ENCODE measurements around the gene SPDYE16. TPM values are rescaled to one million over a fixed set of nuclear protein-coding genes. Genes with fewer than 3 reads are reported as not detected.
"Not testable (repeated sequence)": the region's sequence is repeated elsewhere in the genome, so short reads cannot be mapped to it uniquely, and the experiment has no call there.

Gene SPDYE16
- total and polyA plus RNA-seq, 2 donors: 0.23 TPM; not detected in 1

GRCh38 chr7:76483081-76483480, 60.0 kb downstream of the SPDYE16 start:
- H3K4me1 ChIP-seq (ENCODE audit: insufficient read depth); H3K36me3 ChIP-seq (ENCODE audit: insufficient read depth); H3K27ac ChIP-seq (ENCODE audit: low read depth); H3K4me3 ChIP-seq (ENCODE audit: low read depth, low read length); DNase-seq (ENCODE audit: extremely low spot score): not testable (repeated sequence)
- WGBS: 95% methylated on average over 17 of the region's 17 CpGs

DNA sequence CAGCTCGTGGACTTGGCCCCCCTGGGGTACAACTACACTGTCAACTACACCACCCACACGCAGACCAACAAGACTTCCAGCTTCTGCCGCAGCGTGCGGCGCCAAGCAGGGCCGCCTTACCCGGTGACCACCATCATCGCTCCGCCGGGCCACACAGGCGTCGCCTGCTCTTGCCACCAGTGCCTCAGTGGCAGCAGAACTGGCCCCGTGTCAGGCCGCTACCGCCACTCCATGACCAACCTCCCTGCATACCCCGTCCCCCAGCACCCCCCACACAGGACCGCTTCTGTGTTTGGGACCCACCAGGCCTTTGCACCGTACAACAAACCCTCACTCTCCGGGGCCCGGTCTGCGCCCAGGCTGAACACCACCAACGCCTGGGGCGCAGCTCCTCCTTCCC, 60.4 kb downstream of the SPDYE16 start:
- not testable (repeated sequence) for DNase-seq (ENCODE audit: extremely low spot score); H3K27ac ChIP-seq (ENCODE audit: low read depth); H3K4me1 ChIP-seq (ENCODE audit: insufficient read depth); H3K4me3 ChIP-seq (ENCODE audit: low read depth, low read length); H3K36me3 ChIP-seq (ENCODE audit: insufficient read depth)
- 97% methylated on average over 24 of the region's 24 CpGs for WGBS

Small RNA genes lying within 50 kb of the gene (small RNA-seq; reads per million reads assigned to genes)
- gene RF00019: not detected

Other genes starting within 250 kb of the SPDYE16 start
- 53.1 TPM for gene HSPB1, start 240.6 kb downstream of the SPDYE16 start, total RNA-seq
- 2,722 TPM for gene HSPB1, start 240.6 kb downstream of the SPDYE16 start, polyA plus RNA-seq
- 55.0 TPM for gene YWHAG, start 184.3 kb downstream of the SPDYE16 start, total RNA-seq
- gene YWHAG, start 184.3 kb downstream of the SPDYE16 start, polyA plus RNA-seq: 95.5 TPM
- 0.37 TPM for gene SSC4D, start 133.6 kb downstream of the SPDYE16 start, total RNA-seq
- gene SSC4D, start 133.6 kb downstream of the SPDYE16 start, polyA plus RNA-seq: 0.68 TPM
- gene ZP3, start 118.3 kb downstream of the SPDYE16 start, total RNA-seq: 0.42 TPM
- 1.1 TPM for gene ZP3, start 118.3 kb downstream of the SPDYE16 start, polyA plus RNA-seq
- gene DTX2, start 81.6 kb downstream of the SPDYE16 start, total RNA-seq: 7.8 TPM
- gene DTX2, start 81.6 kb downstream of the SPDYE16 start, polyA plus RNA-seq: 20.2 TPM
- 23.6 TPM for gene UPK3B, start 32.7 kb downstream of the SPDYE16 start, total RNA-seq
- 11.8 TPM for gene UPK3B, start 32.7 kb downstream of the SPDYE16 start, polyA plus RNA-seq
- 3.0 TPM for gene POMZP3, start 84.0 kb upstream of the SPDYE16 start, total RNA-seq
- 23.8 TPM for gene POMZP3, start 84.0 kb upstream of the SPDYE16 start, polyA plus RNA-seq